ENCODE measurements around the gene ADAMTS15.

The ADAMTS15 gene

GRCh38 chr11:130520271-130520671, 71.8 kb downstream of the ADAMTS15 start:
- no peak for DNase-seq (ENCODE audit: insufficient read length, low spot score)
- no peak for FAIRE-seq
- TF ChIP-seq CTCF (IDR thresholded peaks at IDR 0.05; ENCODE audit: insufficient read depth, missing control alignments), result no peak

- FAIRE-seq (no peak), DNase-seq (ENCODE audit: insufficient read length, low spot score) (no peak)
- no peak for TF ChIP-seq CTCF (IDR thresholded peaks at IDR 0.05; ENCODE audit: insufficient read depth, missing control alignments)
Measured at GRCh38 chr11:130522284-130522961, 74.0 kb downstream of the ADAMTS15 start.

GRCh38 chr11:130523166-130523565, 74.7 kb downstream of the ADAMTS15 start:
- DNase-seq (ENCODE audit: insufficient read length, low spot score) (no peak), FAIRE-seq (no peak)
- TF ChIP-seq CTCF (IDR thresholded peaks at IDR 0.05; ENCODE audit: insufficient read depth, missing control alignments), result no peak

GRCh38 chr11:130523609-130524008, 75.2 kb downstream of the ADAMTS15 start:
- DNase-seq (ENCODE audit: insufficient read length, low spot score), result no peak
- no peak for FAIRE-seq
- no peak for TF ChIP-seq CTCF (IDR thresholded peaks at IDR 0.05; ENCODE audit: insufficient read depth, missing control alignments)

GRCh38 chr11:130524132-130524790, 75.8 kb downstream of the ADAMTS15 start:
- FAIRE-seq (no peak), DNase-seq (ENCODE audit: insufficient read length, low spot score) (no peak)
- TF ChIP-seq CTCF (IDR thresholded peaks at IDR 0.05; ENCODE audit: insufficient read depth, missing control alignments), result no peak

GRCh38 chr11:130525307-130525706, 76.9 kb downstream of the ADAMTS15 start:
- DNase-seq (ENCODE audit: insufficient read length, low spot score) (no peak), FAIRE-seq (no peak)
- TF ChIP-seq CTCF (IDR thresholded peaks at IDR 0.05; ENCODE audit: insufficient read depth, missing control alignments), result no peak
